ENCODE measurements around the gene MMP14.

GRCh38 chr14:22882064-22882463, 45.7 kb downstream of the MMP14 start:
- TF ChIP-seq CTCF (IDR thresholded peaks at IDR 0.05) (no peak), POLR2A (IDR thresholded peaks at IDR 0.05) (no peak)

Measured in adrenal gland (tissue), 5 donors.